Measurements from ENCODE around the gene TINCR.

The TINCR gene

DNA sequence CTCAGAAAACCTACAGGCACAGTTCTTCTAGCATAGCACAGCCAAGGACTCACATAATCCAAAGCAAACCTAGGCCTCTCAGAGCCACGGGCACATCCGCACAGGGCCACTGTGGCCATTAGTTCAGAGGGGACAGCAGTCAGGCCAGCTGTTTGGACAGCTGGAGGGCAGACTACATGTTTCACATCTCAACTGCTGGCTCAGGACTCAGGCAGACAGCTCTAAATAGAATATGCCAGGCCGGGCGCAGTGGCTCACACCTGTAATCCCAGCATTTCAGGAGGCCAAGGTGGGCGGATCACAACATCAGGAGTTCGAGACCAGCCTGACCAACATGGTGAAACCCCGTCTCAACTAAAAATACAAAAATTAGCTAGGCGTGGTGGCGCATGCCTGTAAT, 28.0 kb upstream of the TINCR start:
- no peak for DNase-seq (ENCODE audit: extremely low read depth, insufficient read length)
- H3K36me3 ChIP-seq (ENCODE audit: control insufficient read depth, insufficient read depth, low read length), result peaks cover 57% of the 10 kb centered on the region
- no peaks in the 10 kb centered on the region for H3K27me3 ChIP-seq (replicated peaks; ENCODE audit: control insufficient read depth, insufficient read depth, low read length)
- no peak overlapping the region for H3K4me3 ChIP-seq (replicated peaks; ENCODE audit: low read depth, low read length)
- TF ChIP-seq, protein P1, sequence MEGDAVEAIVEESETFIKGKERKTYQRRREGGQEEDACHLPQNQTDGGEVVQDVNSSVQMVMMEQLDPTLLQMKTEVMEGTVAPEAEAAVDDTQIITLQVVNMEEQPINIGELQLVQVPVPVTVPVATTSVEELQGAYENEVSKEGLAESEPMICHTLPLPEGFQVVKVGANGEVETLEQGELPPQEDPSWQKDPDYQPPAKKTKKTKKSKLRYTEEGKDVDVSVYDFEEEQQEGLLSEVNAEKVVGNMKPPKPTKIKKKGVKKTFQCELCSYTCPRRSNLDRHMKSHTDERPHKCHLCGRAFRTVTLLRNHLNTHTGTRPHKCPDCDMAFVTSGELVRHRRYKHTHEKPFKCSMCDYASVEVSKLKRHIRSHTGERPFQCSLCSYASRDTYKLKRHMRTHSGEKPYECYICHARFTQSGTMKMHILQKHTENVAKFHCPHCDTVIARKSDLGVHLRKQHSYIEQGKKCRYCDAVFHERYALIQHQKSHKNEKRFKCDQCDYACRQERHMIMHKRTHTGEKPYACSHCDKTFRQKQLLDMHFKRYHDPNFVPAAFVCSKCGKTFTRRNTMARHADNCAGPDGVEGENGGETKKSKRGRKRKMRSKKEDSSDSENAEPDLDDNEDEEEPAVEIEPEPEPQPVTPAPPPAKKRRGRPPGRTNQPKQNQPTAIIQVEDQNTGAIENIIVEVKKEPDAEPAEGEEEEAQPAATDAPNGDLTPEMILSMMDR (IDR thresholded peaks at IDR 0.05; ENCODE audit: insufficient read depth, low read length, poor library complexity, severe bottlenecking), result no peak

DNA sequence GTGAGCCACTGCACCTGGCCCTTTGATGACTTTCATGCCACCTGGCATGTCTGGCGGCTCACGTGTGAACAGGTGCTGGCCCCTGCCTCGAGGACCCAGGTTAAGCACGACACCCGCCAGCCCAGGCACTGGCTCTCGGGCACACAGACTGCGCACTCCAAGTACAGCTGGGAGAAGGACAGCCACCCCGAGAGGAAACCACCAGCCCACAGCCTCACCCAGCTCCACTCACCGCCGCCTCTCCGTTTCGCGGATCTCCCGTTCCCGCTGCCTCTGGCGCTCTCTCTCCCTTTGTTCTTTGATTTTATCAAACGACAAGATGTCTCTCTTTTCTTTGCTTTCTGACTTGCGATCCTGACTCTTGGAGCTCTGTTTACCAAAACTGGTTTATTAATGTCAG, 27.4 kb upstream of the TINCR start:
- TF ChIP-seq, protein P1 (IDR thresholded peaks at IDR 0.05; ENCODE audit: insufficient read depth, low read length, poor library complexity, severe bottlenecking), result no peak
- DNase-seq (ENCODE audit: extremely low read depth, insufficient read length), result no peak
- no peak overlapping the region for H3K4me3 ChIP-seq (replicated peaks; ENCODE audit: low read depth, low read length)
- H3K27me3 ChIP-seq (replicated peaks; ENCODE audit: control insufficient read depth, insufficient read depth, low read length), result no peaks in the 10 kb centered on the region
- H3K36me3 ChIP-seq (ENCODE audit: control insufficient read depth, insufficient read depth, low read length), result peaks cover 62% of the 10 kb centered on the region

DNA sequence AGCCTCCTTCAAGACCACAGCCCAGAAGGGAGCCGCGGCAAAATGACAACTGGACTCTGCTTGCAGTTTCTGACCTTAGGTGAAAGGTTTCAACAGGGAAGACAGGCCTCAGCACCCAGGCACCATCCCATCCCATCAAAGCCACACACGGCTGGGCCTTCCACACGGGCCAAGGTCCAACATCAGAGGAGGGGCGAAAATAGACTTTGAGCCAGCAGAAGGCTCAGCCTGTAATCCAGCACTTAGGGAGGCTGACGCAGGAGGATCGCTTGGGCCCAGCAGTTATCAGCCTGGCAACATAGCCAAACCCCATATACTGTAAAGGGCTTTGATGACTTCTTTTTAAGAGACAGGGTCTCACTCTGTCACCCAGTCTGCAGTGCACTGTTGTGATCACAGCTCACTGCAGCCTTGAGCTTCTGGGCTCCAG, 26.8 kb upstream of the TINCR start:
- Histone ChIP-seq H3K36me3 (ENCODE audit: control insufficient read depth, insufficient read depth, low read length) (peaks cover 63% of the 10 kb centered on the region), H3K4me3 (replicated peaks; ENCODE audit: low read depth, low read length) (no peak overlapping the region), H3K27me3 (replicated peaks; ENCODE audit: control insufficient read depth, insufficient read depth, low read length) (no peaks in the 10 kb centered on the region)
- TF ChIP-seq, protein P1 (IDR thresholded peaks at IDR 0.05; ENCODE audit: insufficient read depth, low read length, poor library complexity, severe bottlenecking), result no peak
- no peak for DNase-seq (ENCODE audit: extremely low read depth, insufficient read length)

DNA sequence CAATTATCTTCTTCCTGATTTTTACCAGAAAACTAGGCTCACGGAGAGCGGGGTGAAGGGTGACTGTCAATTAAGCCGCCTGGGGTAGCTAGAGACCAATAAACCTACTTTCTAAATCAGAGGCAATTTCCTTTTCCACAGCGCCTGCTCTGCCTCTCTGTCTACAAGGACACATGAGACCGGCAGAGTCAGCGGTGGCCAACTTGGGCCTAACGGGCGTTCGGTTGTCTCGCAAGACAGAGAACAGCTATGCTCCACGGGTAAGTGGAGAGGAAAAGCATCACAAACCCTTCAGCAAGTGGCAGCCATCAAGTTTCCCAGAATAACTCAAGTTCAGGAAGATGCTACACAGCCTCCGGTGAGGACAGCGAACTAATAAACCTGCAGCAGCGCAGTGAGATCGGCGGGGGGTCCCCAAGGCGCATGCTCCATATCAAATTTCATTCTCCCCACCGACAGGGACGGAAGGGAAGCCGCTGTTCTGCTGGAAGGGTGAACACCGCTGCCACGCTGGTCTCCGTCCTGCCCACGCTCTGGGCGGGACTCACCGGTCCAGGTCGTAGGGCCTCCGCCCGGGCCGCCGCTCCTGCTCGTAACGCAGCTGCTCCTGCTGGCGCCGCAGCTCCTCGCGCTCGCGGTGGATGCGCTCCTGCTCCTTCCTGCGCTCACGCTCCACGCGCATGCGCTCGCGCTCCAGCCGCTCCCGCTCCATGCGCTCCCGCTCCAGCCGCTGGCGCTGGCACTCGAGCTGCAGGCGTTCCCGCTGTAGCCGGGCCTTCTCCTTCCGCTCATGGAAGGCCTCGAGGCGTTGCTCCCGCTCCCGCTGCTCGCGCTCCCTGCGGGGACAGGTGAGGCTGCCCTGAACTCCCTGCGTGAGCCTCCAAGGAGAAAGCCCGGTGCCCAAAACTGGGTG, 25.8 kb upstream of the TINCR start:
- Histone ChIP-seq H3K36me3 (ENCODE audit: control insufficient read depth, insufficient read depth, low read length) (peaks cover 61% of the 10 kb centered on the region), H3K27me3 (replicated peaks; ENCODE audit: control insufficient read depth, insufficient read depth, low read length) (no peaks in the 10 kb centered on the region), H3K4me3 (replicated peaks; ENCODE audit: low read depth, low read length) (no peak overlapping the region)
- no peak for DNase-seq (ENCODE audit: extremely low read depth, insufficient read length)
- TF ChIP-seq, protein P1 (IDR thresholded peaks at IDR 0.05; ENCODE audit: insufficient read depth, low read length, poor library complexity, severe bottlenecking), result no peak

DNA sequence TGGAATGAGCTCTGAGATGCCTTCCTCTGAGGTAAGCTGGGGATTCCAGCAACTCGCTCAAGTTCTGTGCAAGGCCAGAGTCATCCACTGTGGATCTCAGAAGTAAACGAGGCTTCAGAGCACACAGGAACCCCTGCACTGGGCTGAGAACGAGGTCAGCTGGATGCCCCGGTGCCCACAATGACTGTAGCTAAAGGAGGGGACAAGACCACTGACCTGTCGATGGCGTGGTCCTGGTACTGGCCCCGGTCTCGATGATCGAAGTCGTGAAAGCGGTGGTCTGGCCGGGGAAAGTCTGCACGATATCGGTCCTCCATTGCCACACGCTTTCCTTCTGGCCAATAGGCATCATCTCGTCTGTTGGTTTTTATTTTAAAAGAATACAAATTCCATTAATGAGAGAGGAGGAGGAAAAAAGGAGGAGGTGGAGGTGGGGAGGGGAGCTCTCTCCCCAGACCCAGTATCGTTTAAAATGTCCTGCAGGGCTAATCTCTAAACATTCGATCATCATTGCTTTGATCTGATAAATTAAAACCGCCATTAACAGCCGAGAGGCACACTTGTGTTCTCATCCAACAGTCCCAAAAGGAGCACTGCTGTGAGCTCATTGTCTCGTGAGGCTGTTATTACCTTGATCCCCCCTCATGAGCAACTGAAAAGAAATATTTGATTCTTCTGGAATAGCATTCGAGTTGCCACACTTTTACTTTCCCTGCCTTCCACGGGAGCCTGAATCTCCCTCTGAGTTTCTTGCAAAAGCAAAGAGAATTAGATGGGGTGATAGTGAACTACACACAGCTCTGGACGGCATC, 25.0 kb upstream of the TINCR start:
- no peak for DNase-seq (ENCODE audit: extremely low read depth, insufficient read length)

More for the DNA sequence above, 25.0 kb upstream of the TINCR start:
- TF ChIP-seq, protein P1 (IDR thresholded peaks at IDR 0.05; ENCODE audit: insufficient read depth, low read length, poor library complexity, severe bottlenecking), result no peak
- H3K27me3 ChIP-seq (replicated peaks; ENCODE audit: control insufficient read depth, insufficient read depth, low read length), result no peaks in the 10 kb centered on the region
- peaks cover 58% of the 10 kb centered on the region for H3K36me3 ChIP-seq (ENCODE audit: control insufficient read depth, insufficient read depth, low read length)
- no peak overlapping the region for H3K4me3 ChIP-seq (replicated peaks; ENCODE audit: low read depth, low read length)

Data from GM06990 (cell line).